ENCODE results near the gene RSPH6A.

- TF ChIP-seq, protein P1, sequence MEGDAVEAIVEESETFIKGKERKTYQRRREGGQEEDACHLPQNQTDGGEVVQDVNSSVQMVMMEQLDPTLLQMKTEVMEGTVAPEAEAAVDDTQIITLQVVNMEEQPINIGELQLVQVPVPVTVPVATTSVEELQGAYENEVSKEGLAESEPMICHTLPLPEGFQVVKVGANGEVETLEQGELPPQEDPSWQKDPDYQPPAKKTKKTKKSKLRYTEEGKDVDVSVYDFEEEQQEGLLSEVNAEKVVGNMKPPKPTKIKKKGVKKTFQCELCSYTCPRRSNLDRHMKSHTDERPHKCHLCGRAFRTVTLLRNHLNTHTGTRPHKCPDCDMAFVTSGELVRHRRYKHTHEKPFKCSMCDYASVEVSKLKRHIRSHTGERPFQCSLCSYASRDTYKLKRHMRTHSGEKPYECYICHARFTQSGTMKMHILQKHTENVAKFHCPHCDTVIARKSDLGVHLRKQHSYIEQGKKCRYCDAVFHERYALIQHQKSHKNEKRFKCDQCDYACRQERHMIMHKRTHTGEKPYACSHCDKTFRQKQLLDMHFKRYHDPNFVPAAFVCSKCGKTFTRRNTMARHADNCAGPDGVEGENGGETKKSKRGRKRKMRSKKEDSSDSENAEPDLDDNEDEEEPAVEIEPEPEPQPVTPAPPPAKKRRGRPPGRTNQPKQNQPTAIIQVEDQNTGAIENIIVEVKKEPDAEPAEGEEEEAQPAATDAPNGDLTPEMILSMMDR (IDR thresholded peaks at IDR 0.05): no peak
- TF ChIP-seq POLR2A (IDR thresholded peaks at IDR 0.05): no peak
- no peak for TF ChIP-seq EP300 (IDR thresholded peaks at IDR 0.05; ENCODE audit: low read depth)
Observed at GRCh38 chr19:45794627-45795026, 20.5 kb downstream of the RSPH6A start.
